Parathyroid adenoma (tissue), 2 donors: ENCODE data around the gene SYNJ2.

Source experiments
- H2AFZ ChIP-seq: fragments of 300-600 bp; sonication (generic); one replicate; pipeline ENCODE4 v1.7.0; 2017; ENCODE audit warnings: antibody characterized with exemption, mild to moderate bottlenecking
- H3K27ac ChIP-seq: fragments of 300-600 bp; sonication (generic); one replicate; pipeline ENCODE4 v1.7.0; 2017
- H3K27me3 ChIP-seq: fragments of 300-600 bp; sonication (generic); one replicate; pipeline ENCODE4 v1.7.0; 2017; ENCODE audit warnings: low read length; ENCODE audit not compliant: control insufficient read depth, insufficient read depth
- H3K36me3 ChIP-seq: fragments of 300-600 bp; sonication (generic); one replicate; pipeline ENCODE4 v1.7.0; 2017; ENCODE audit warnings: low read length; ENCODE audit not compliant: control insufficient read depth, insufficient read depth
- H3K4me1 ChIP-seq: fragments of 300-600 bp; sonication (generic); one replicate; pipeline ENCODE4 v1.7.0; 2017; ENCODE audit warnings: control low read depth
- H3K4me2 ChIP-seq: fragments of 300-600 bp; sonication (generic); one replicate; pipeline ENCODE4 v1.7.0; 2017; ENCODE audit warnings: low read length
- H3K4me3 ChIP-seq: fragments of 300-600 bp; sonication (generic); one replicate; pipeline ENCODE4 v1.7.0; 2017; ENCODE audit warnings: low read depth, low read length
- H3K79me2 ChIP-seq: fragments of 300-600 bp; sonication (generic); one replicate; pipeline ENCODE4 v1.7.0; 2017; ENCODE audit warnings: control low read depth
- H3K9ac ChIP-seq: fragments of 300-600 bp; sonication (generic); one replicate; pipeline ENCODE4 v1.7.0; 2017; ENCODE audit warnings: mild to moderate bottlenecking
- H3K9me3 ChIP-seq: fragments of 300-600 bp; sonication (generic); one replicate; pipeline ENCODE4 v1.7.0; 2017; ENCODE audit warnings: low read length; ENCODE audit not compliant: control insufficient read depth
- TF ChIP-seq, protein P1 (sequence below): fragments of 300-600 bp; sonication (generic); IDR thresholded peaks from one replicate; pipeline ENCODE4 v1.7.0; 2017; ENCODE audit warnings: antibody characterized with exemption, mild to moderate bottlenecking
- donor health status: primary hyperparathyroidism.

Gene SYNJ2

DNA sequence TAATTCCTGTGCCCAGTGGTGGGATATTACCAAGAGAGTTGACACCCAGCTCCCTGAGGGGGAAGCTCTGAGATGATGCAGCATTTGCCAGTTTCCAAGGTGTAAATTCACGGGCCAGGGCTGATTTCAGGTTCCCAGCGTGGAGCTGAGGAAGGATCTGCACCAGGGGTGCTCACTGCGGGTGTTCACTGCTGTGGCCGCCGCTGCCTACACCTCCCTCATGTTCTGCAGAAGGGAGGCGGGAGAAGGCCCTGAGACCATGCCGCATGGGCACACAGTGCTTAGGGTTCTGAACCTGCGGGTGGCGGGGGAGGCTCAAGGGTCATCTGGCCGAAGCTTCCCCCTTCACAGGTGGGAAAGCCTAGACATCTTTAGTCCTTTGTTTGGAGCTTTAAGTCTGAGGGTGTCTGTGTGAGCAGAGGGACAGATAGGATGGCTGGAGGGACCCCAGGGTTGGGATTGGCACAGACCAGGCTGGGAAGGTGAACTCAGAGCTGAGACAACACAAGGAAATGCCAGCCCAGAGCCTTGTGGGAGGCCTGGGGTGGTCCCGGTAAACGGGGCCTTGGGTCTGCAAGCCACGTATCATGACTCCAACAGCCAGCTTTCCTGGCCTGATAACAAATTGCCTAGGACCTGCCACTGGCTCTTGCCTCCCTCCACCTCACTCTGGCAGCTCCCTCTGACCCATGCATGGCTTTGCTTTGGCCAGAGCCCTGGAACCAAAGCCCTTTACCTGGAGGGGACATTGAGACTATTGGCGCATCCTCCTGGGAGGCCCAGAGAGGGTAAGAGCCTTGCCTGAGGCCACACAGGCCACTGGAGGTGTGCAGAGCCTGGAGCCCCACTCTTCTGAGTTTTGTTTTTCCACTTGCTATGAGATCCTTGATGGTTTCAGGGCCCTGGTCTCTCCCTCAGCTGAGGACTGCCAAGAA is 40.4 kb downstream of the SYNJ2 start:
- no peak overlapping the region for H2AFZ ChIP-seq
- H3K4me2 ChIP-seq: no peak overlapping the region
- no peaks in the 10 kb centered on the region for H3K79me2 ChIP-seq
- no peak overlapping the region for H3K4me3 ChIP-seq
- no peaks in the 10 kb centered on the region for H3K36me3 ChIP-seq
- H3K9ac ChIP-seq: no peak overlapping the region
- TF ChIP-seq, protein P1, sequence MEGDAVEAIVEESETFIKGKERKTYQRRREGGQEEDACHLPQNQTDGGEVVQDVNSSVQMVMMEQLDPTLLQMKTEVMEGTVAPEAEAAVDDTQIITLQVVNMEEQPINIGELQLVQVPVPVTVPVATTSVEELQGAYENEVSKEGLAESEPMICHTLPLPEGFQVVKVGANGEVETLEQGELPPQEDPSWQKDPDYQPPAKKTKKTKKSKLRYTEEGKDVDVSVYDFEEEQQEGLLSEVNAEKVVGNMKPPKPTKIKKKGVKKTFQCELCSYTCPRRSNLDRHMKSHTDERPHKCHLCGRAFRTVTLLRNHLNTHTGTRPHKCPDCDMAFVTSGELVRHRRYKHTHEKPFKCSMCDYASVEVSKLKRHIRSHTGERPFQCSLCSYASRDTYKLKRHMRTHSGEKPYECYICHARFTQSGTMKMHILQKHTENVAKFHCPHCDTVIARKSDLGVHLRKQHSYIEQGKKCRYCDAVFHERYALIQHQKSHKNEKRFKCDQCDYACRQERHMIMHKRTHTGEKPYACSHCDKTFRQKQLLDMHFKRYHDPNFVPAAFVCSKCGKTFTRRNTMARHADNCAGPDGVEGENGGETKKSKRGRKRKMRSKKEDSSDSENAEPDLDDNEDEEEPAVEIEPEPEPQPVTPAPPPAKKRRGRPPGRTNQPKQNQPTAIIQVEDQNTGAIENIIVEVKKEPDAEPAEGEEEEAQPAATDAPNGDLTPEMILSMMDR: no peak
- H3K27me3 ChIP-seq: no peaks in the 10 kb centered on the region
- H3K4me1 ChIP-seq: no peaks in the 10 kb centered on the region
- no peaks in the 10 kb centered on the region for H3K9me3 ChIP-seq
- no peak overlapping the region for H3K27ac ChIP-seq

DNA sequence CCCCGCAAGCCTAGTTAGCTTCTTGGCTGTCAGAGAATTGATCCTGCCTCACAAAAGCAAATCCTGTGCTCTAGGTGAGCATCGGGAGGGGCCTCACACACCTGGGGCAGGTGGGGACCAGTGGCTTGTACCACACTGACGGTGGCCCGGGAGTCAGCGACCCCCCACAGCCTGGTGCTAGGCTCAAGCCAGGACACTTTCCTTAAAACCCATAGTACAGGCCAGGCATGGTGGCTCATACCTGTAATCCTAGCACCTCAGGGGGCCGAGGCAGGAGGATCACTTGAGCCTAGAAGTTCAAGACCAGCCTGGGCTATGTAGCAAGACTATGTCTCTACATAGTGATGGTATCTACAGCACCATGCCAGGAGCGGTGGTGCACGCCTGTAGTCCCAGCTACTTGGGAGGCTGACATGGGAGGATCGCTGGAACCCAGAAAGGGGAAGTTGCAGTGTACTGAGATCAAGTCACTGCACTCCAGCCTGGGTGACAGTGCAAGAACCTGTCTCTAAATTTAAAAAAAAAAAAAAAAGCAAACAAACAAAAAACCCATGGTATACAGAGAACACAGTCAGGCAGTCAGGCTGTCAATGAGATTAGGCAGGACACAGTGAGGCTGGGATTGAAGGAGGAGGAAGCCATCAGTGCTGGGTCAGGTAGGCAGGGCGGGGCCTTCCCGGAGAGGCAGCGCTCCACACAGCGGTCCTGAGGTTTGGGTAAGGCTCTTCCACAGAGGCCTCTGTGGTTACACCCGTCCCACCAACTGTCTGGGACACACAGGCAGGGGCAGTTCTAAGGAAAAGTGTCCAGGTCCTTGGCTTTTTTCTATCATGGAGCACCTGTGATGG is 41.3 kb downstream of the SYNJ2 start:
- H3K27ac ChIP-seq: no peak overlapping the region
- no peaks in the 10 kb centered on the region for H3K9me3 ChIP-seq
- no peak overlapping the region for H3K4me2 ChIP-seq
- H3K4me1 ChIP-seq: no peaks in the 10 kb centered on the region
- H3K9ac ChIP-seq: no peak overlapping the region
- no peak overlapping the region for H2AFZ ChIP-seq
- TF ChIP-seq, protein P1: no peak
- H3K4me3 ChIP-seq: no peak overlapping the region
- no peaks in the 10 kb centered on the region for H3K27me3 ChIP-seq
- no peaks in the 10 kb centered on the region for H3K36me3 ChIP-seq
- no peaks in the 10 kb centered on the region for H3K79me2 ChIP-seq

DNA sequence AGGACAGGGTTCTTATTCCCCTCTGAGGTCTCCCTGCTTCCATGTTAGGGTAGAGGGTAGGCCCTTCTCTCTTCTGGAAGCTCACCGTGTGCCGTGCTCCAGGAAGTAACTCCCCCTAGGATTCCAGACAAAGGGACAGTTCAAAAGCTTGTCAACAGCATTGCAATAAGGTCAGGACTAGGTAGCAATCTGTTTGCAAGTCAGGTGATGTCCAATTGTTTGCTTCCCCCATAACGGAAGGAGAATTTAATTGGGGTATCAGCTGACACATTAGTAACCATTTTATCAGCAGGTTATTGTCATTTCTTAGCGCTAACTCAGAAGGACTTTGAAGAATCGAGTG is 41.9 kb downstream of the SYNJ2 start:
- Histone ChIP-seq H3K9ac (no peak overlapping the region), H3K4me2 (no peak overlapping the region), H3K27me3 (no peaks in the 10 kb centered on the region), H3K36me3 (no peaks in the 10 kb centered on the region), H3K4me3 (no peak overlapping the region), H3K27ac (no peak overlapping the region), H3K79me2 (no peaks in the 10 kb centered on the region), H3K4me1 (no peaks in the 10 kb centered on the region), H2AFZ (no peak overlapping the region), H3K9me3 (no peaks in the 10 kb centered on the region)
- TF ChIP-seq, protein P1: no peak

DNA sequence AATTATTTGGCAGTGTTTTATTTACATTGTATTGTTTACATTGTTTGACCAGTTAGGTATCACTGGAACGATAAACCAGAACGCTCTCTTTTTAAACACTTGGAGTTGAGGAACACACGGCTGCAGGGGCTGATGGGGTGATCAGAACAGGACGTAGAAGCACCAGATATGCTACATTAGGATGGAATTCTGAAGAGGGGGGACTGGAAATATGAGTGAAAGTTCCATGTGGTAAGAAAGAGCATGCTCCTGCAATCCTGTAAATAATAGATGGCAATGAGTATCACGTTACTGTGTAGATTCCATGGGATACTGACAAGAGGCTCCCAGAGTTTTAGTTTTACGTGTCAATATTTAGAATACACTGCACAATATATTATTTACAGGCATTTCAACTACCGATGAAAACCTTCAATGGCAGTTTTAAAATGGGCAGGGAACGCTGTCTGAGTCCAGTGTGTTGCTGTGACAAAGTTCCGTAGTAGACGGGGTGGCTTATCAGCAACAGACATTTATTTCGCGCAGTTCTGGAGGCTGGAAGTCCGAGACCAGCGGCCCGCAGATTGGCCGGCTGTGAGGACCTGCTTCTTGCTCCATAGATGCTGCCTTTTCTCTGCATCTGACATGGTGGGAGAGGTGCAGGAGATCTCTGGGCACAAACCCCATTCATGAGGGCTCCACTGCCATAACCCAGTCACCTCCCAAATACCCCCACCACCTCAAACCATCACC is 43.1 kb downstream of the SYNJ2 start:
- H3K79me2 ChIP-seq: no peaks in the 10 kb centered on the region
- H3K4me2 ChIP-seq: no peak overlapping the region
- H3K9me3 ChIP-seq: no peaks in the 10 kb centered on the region
- TF ChIP-seq, protein P1: no peak
- no peak overlapping the region for H3K9ac ChIP-seq
- no peaks in the 10 kb centered on the region for H3K36me3 ChIP-seq
- no peaks in the 10 kb centered on the region for H3K4me1 ChIP-seq
- no peak overlapping the region for H3K4me3 ChIP-seq
- no peak overlapping the region for H3K27ac ChIP-seq
- no peak overlapping the region for H2AFZ ChIP-seq
- H3K27me3 ChIP-seq: no peaks in the 10 kb centered on the region
